Uterus (tissue), 4 donors: ENCODE data around the gene GATAD2B. TPM values are rescaled to one million over a fixed set of nuclear protein-coding genes. Genes with fewer than 3 reads are reported as not detected.
"Not testable (repeated sequence)": the region's sequence is repeated elsewhere in the genome, so short reads cannot be mapped to it uniquely, and the experiment has no call there.

Source experiments
- DNase-seq, 2 donors: peaks; one replicate each; pipeline ENCODE4 v3.0.0-alpha.2; 2019 to 2020
- H3K27ac ChIP-seq, 2 donors: fragments of 200-600 bp; sonication (generic); 1 replicate in 1 of 2; 2 replicates in 1 of 2; pipeline ENCODE4 v1.5.1; 2016 to 2018
- H3K27me3 ChIP-seq, 2 donors: fragments of 200-600 bp; sonication (generic); one replicate each; pipeline ENCODE4 v1.5.1; 2018 to 2019; ENCODE audit warnings: control low read depth in 1 of 2
- H3K36me3 ChIP-seq, 2 donors: fragments of 200-600 bp; sonication (generic); one replicate each; pipeline ENCODE4 v1.5.1; 2019; ENCODE audit warnings: control low read depth in 1 of 2
- H3K4me1 ChIP-seq, 2 donors: fragments of 200-600 bp; sonication (generic); one replicate each; pipeline ENCODE4 v1.5.1; 2018 to 2019; ENCODE audit warnings: control low read depth in 1 of 2
- H3K4me3 ChIP-seq, 2 donors: fragments of 200-600 bp; sonication (generic); 1 replicate in 1 of 2; 2 replicates in 1 of 2; pipeline ENCODE4 v1.5.1; 2018 to 2019; ENCODE audit warnings: mild to moderate bottlenecking in 1 of 2
- H3K9me3 ChIP-seq, 2 donors: fragments of 200-600 bp; sonication (generic); one replicate each; pipeline ENCODE4 v1.5.1; 2019; ENCODE audit warnings: control low read depth in 1 of 2
- POLR2A ChIP-seq, 2 donors: fragments of 450-650 bp; IDR thresholded peaks; one replicate each; pipeline ENCODE4 v1.6.1; 2016; ENCODE audit warnings: antibody characterized with exemption in 2 of 2, mild to moderate bottlenecking in 1 of 2, moderate library complexity in 1 of 2
- intact Hi-C: fragments of 100-400 bp; cut with DNase I; formaldehyde crosslinking; loops from one replicate; pipeline ENCODE4 v1.15.1; 2023; ENCODE audit warnings: low total_unique reads
- total RNA-seq, 4 donors: library from RNA; depleted of rRNA in 3 of 4; stranded (reverse); fragments of >200 nt in 3 of 4; gene quantifications; one replicate each; pipeline versions ENCODE4 v1.1.0 to v1.2.4, GENCODE V29; 2014 to 2023
- TF ChIP-seq, protein P1 (sequence below), 4 experiments: fragments of 200-600 bp in 2 of 4; fragments of 450-650 bp in 2 of 4; sonication (generic) in 2 of 4; IDR thresholded peaks; one replicate each; pipeline ENCODE4 v1.5.1; 2016 to 2019; ENCODE audit warnings: antibody characterized with exemption in 4 of 4, mild to moderate bottlenecking in 2 of 4, moderate library complexity in 1 of 4
- donor health status: DM: yes; HTN: yes; CAD: no.

Gene GATAD2B
- total RNA-seq, 4 donors from 2014 or later = 7.1 to 79.0 (median 26.6) TPM

DNA sequence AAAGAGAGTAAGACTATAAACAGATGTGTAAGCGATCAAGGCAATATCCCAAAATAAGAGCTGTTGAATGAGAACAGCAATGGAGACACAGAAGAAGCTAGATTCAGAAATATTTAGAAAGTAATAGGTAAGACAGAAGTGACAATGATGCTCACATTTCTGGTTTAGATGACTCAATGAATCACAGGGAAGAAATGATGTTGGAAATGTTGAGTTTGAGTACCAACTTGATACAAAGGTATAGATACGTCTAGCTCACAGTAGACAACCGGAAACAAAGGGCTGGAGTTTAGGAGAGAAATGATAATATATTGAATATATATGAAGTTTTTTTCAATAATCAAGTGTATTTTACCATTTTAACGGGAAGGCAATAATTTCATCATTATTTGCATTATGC is 6.5 kb downstream of the GATAD2B start:
- Histone ChIP-seq H3K27ac (no peak overlapping the region), H3K4me3 (no peak overlapping the region), H3K27me3 (no peaks in the 10 kb centered on the region), H3K9me3 (no peaks in the 10 kb centered on the region), H3K36me3 (no peaks in the 10 kb centered on the region), H3K4me1 (peaks cover 4 to 13% of the 10 kb centered on the region in 2 donors)
- no peak for TF ChIP-seq POLR2A (IDR thresholded peaks at IDR 0.05)
- TF ChIP-seq, protein P1, sequence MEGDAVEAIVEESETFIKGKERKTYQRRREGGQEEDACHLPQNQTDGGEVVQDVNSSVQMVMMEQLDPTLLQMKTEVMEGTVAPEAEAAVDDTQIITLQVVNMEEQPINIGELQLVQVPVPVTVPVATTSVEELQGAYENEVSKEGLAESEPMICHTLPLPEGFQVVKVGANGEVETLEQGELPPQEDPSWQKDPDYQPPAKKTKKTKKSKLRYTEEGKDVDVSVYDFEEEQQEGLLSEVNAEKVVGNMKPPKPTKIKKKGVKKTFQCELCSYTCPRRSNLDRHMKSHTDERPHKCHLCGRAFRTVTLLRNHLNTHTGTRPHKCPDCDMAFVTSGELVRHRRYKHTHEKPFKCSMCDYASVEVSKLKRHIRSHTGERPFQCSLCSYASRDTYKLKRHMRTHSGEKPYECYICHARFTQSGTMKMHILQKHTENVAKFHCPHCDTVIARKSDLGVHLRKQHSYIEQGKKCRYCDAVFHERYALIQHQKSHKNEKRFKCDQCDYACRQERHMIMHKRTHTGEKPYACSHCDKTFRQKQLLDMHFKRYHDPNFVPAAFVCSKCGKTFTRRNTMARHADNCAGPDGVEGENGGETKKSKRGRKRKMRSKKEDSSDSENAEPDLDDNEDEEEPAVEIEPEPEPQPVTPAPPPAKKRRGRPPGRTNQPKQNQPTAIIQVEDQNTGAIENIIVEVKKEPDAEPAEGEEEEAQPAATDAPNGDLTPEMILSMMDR (IDR thresholded peaks at IDR 0.05) = no peak
- DNase-seq = no peak
- intact Hi-C loops = no loop called here

DNA sequence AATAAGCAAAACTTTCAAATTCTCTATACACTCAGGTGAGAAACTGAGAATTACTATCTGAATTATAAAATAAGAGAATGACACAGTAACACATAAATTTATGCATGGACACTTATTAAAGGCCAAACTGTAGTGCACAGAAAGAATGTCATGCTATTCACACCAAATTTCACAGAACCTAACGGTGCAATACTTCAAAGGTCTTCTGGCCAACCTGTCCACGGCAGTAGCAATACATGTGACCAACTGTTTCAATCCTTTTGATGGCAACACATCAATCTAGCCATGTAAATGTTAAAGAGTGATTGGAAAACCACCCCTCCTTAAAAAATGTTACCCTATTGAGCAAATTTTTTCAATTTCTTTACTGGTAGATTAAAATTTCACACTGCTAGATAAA is 10.4 kb downstream of the GATAD2B start:
- Histone ChIP-seq H3K27ac (no peak overlapping the region), H3K4me1 (no peaks in the 10 kb centered on the region)

DNA sequence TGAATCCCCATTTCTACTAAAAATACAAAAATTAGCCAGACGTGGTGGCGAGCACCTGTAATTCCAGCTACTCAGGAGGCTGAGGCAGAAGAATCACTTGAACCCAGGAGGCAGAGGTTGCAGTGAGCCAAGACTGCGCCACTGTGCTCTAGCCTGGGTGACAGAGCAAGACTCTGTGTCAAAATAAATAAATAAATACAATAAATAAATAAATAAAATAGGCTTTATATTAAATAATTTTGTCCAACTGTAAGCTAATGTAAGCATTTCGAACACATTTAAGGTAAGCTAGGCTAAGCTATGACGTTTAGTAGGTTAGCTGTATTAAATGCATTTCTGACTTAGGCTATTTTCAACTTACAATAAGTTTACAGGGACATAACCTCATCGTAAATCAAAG is 12.2 kb downstream of the GATAD2B start:
- H3K4me3 ChIP-seq, H3K9me3 ChIP-seq, H3K27me3 ChIP-seq, H3K36me3 ChIP-seq, H3K4me1 ChIP-seq, DNase-seq, intact Hi-C loops, H3K27ac ChIP-seq: not testable (repeated sequence)

More for the DNA sequence above, 10.4 kb downstream of the GATAD2B start:
- TF ChIP-seq, protein P1 (IDR thresholded peaks at IDR 0.05) = no peak
- no peak for TF ChIP-seq POLR2A (IDR thresholded peaks at IDR 0.05)
- Histone ChIP-seq H3K4me3 (no peak overlapping the region), H3K9me3 (no peaks in the 10 kb centered on the region), H3K27me3 (no peaks in the 10 kb centered on the region), H3K36me3 (no peaks in the 10 kb centered on the region)
- no peak for DNase-seq
- intact Hi-C loops = no loop called here

DNA sequence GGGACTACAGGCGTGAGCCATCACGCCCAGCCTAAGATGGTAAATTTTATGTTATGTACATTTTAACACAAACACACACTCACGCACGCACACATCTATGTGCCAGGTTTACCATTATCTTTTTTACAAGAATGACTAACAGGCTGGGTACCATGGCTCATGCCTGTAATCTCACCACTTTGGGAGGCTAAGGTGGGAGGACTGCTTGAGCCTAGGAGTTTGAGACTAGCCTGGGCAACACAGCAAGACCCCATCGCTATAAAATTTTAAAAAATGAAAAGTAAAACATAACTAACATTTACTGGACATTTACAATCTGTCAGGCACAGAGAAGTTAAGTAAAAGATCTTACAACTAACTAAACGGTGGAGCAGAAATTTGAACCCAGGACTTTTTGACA is 14.7 kb downstream of the GATAD2B start:
- no peak for TF ChIP-seq POLR2A (IDR thresholded peaks at IDR 0.05)
- TF ChIP-seq, protein P1 (IDR thresholded peaks at IDR 0.05) = no peak
- H3K27ac ChIP-seq = no peak overlapping the region
- DNase-seq = no peak
- H3K36me3 ChIP-seq = no peaks in the 10 kb centered on the region
- no peaks in the 10 kb centered on the region for H3K9me3 ChIP-seq
- no peak overlapping the region for H3K4me3 ChIP-seq
- intact Hi-C loops = no loop called here
- H3K27me3 ChIP-seq = no peaks in the 10 kb centered on the region
- no peaks in the 10 kb centered on the region for H3K4me1 ChIP-seq

DNA sequence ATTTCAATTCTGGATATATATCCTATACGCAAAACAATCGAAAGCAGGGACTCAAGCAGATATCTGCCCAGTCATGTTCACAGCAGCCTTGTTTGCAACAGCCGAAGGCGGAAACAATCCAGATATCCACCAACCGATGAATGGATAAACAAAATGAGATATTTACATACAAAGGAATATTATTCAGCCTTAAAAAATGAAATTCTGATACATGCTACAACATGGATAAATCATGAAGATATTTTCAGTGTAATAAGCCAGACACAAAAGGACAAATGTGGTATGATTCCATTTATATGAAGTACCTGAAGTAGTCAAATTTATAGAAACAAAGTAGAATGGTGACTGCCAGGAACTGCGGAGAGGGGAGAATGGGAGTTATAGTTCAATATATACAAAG is 15.6 kb downstream of the GATAD2B start:
- TF ChIP-seq, protein P1 (IDR thresholded peaks at IDR 0.05) = no peak
- no peak for TF ChIP-seq POLR2A (IDR thresholded peaks at IDR 0.05)
- intact Hi-C loops = no loop called here
- Histone ChIP-seq H3K36me3 (no peaks in the 10 kb centered on the region), H3K4me1 (no peaks in the 10 kb centered on the region), H3K27me3 (no peaks in the 10 kb centered on the region), H3K9me3 (no peaks in the 10 kb centered on the region), H3K27ac (no peak overlapping the region), H3K4me3 (no peak overlapping the region)
- DNase-seq = no peak

DNA sequence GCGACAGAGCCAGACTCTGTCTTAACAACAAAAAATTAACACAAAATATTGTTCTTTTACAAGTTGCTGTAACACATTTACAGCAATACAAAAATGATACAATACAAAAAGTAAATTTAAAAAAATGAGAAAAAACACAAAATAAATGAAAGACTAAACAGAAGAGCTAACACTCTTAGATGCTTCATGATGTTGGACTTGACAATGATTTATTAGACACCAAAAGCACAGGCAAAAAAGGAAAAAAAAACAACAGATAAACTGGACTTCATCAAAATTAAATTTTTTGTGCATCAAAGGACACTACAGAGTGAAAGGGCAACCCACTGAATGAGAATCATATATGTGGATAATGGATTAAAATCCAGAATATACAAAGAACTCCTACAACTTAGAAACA is 16.4 kb downstream of the GATAD2B start:
- no peaks in the 10 kb centered on the region for H3K9me3 ChIP-seq
- H3K27me3 ChIP-seq = no peaks in the 10 kb centered on the region
- no peak for DNase-seq
- H3K27ac ChIP-seq = no peak overlapping the region
- TF ChIP-seq POLR2A (IDR thresholded peaks at IDR 0.05) = no peak
- TF ChIP-seq, protein P1 (IDR thresholded peaks at IDR 0.05) = no peak
- H3K4me3 ChIP-seq = no peak overlapping the region
- H3K36me3 ChIP-seq = no peaks in the 10 kb centered on the region
- H3K4me1 ChIP-seq = no peaks in the 10 kb centered on the region
- intact Hi-C loops = no loop called here

DNA sequence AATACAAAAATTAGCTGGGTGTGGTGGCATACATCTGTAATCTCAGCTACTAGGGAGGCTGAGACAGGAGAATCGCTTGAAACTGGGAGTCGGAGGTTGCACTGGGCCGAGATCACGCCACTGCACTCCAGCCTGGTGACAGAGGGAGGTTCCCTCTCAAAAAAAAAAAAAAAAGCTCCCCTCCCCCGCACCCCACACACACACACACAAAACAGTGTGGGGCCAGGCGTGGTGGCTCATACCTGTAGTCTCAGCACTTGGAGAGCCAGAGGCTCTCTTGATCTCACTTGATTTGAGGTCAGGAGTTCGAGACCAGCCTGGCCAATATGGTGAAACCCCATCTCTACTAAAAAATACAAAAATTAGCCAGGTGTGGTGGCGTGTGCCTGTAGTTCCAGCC is 16.9 kb downstream of the GATAD2B start:
- intact Hi-C loops, H3K36me3 ChIP-seq, H3K4me1 ChIP-seq, DNase-seq, H3K9me3 ChIP-seq, H3K4me3 ChIP-seq, H3K27ac ChIP-seq, H3K27me3 ChIP-seq: not testable (repeated sequence)
